Loucy (cell line): ENCODE measurements around the gene TTC39C.

Source experiments
- CTCF ChIP-seq: fragments of 200-600 bp; sonication (generic); conservative IDR thresholded peaks from 2 replicates; pipeline ENCODE4 v1.5.1; 2014; ENCODE audit warnings: mild to moderate bottlenecking, antibody characterized with exemption, low read length
- EZH2phosphoT487 ChIP-seq: fragments of 200-600 bp; IDR thresholded peaks from 2 replicates; pipeline ENCODE4 v1.6.1; 2018; ENCODE audit warnings: antibody characterized with exemption, mild to moderate bottlenecking, moderate library complexity, borderline replicate concordance

- TF ChIP-seq CTCF = no peak
- no peak for TF ChIP-seq EZH2phosphoT487
These were observed 167.3 kb downstream of the TTC39C start for GRCh38 chr18:24181806-24182205.
